HUES6 (cell line): ENCODE data around the gene NDRG2.
"Not testable (repeated sequence)": the region's sequence is repeated elsewhere in the genome, so short reads cannot be mapped to it uniquely, and the experiment has no call there.

Source experiments
- H3K27ac ChIP-seq: 2 replicates; pipeline ENCODE4 v1.7.0; 2013; ENCODE audit warnings: low read depth, mild to moderate bottlenecking, low read length, inconsistent platforms
- H3K27me3 ChIP-seq: 2 replicates; pipeline ENCODE4 v1.6.1; 2013; ENCODE audit warnings: low read length; ENCODE audit not compliant: control insufficient read depth, insufficient read depth
- H3K36me3 ChIP-seq: 2 replicates; pipeline ENCODE4 v1.6.1; 2013; ENCODE audit warnings: low read length; ENCODE audit not compliant: control insufficient read depth, insufficient read depth
- H3K4me1 ChIP-seq: 2 replicates; pipeline ENCODE4 v1.6.1; 2013; ENCODE audit warnings: low read length; ENCODE audit not compliant: control insufficient read depth, insufficient read depth
- H3K4me3 ChIP-seq: 2 replicates; pipeline ENCODE4 v1.5.1; 2013; ENCODE audit warnings: low read depth, low read length
- H3K9ac ChIP-seq: one replicate; pipeline ENCODE4 v1.6.1; 2013; ENCODE audit warnings: mild to moderate bottlenecking, low read length
- H3K9me3 ChIP-seq: 2 replicates; pipeline ENCODE4 v1.6.1; 2013; ENCODE audit warnings: low read depth, low read length; ENCODE audit not compliant: control insufficient read depth, insufficient read depth

Gene NDRG2

DNA sequence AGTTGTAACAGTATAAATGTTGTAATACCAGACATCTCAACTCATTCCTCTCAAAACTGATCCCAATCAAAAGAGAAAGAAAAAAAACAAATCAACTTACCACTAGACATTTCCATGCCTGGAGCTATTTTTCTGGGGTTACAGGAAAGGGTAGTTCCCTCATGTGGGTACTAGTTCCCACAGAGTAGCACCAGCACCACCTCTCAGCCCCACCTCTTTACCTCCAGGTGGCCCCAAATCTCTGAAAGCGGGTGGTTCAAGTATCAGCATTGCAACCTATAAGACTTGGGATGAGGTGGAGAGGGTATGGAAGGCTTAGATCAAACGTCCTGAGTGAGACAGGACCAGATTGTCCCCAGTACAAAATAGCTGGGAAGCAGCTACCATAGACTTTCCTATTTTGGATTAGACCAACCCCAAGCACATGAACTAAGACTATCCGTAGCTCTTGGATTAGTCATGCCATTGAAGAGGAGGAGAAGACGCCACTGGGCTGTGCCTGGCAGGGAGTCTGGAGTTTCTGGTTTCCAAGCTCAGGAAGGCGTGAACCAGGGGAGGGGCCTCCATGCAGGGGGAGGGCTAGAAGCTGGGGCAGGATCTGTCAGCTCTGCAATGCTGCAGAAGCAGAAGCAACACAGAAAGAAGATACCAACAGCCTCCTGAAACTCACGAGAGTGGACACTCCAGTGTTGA lies 26.0 kb downstream of the NDRG2 start, which contains the start of gene SLC39A2:
SLC39A2 (plus strand) TSS at position 620 of the 693 bp plus-strand sequence. CDS start 154 bp downstream, outside the sequence.
- Histone ChIP-seq H3K27ac (no peak within 1 kb of the TSS), H3K9ac (no peak within 1 kb of the TSS), H3K4me1 (peaks cover 22% of the 10 kb centered on the region), H3K4me3 (peak within 1 kb of the TSS; percentile 22; the same call in 1 of the 2 replicates), H3K27me3 (no peaks in the 10 kb centered on the region), H3K9me3 (no peaks in the 10 kb centered on the region), H3K36me3 (peaks cover 35% of the 10 kb centered on the region)

GRCh38 chr14:20998139-20998538 lies 26.7 kb downstream of the NDRG2 start:
- peaks cover 22% of the 10 kb centered on the region for H3K4me1 ChIP-seq
- H3K4me3 ChIP-seq, result no peak overlapping the region
- peaks cover 38% of the 10 kb centered on the region for H3K36me3 ChIP-seq
- no peak overlapping the region for H3K9ac ChIP-seq
- H3K27me3 ChIP-seq, result no peaks in the 10 kb centered on the region
- no peaks in the 10 kb centered on the region for H3K9me3 ChIP-seq
- no peak overlapping the region for H3K27ac ChIP-seq

DNA sequence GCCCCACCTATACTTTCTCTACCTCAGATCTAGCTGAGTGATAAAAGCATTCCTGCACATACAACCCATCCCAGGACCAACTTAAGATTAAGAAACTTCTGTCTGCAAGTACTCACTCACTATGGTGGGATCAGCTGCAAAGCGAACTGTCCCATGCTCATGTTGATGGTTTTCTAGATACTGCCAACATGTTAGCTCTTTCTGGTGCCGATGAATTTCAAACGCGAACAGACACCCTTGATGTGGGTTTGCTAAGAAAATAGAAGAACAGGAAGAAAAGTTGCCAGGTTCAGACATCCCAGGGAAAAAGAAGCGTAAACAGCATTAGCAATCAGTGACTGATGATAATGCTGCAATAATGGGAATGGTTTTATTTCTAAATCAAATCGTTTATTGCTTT lies 27.3 kb downstream of the NDRG2 start:
- no peak overlapping the region for H3K27ac ChIP-seq
- no peaks in the 10 kb centered on the region for H3K27me3 ChIP-seq
- H3K36me3 ChIP-seq, result peaks cover 44% of the 10 kb centered on the region
- no peak overlapping the region for H3K4me3 ChIP-seq
- peaks cover 22% of the 10 kb centered on the region for H3K4me1 ChIP-seq
- H3K9me3 ChIP-seq, result no peaks in the 10 kb centered on the region
- no peak overlapping the region for H3K9ac ChIP-seq

- peaks cover 49% of the 10 kb centered on the region for H3K36me3 ChIP-seq
- no peak overlapping the region for H3K4me3 ChIP-seq
- peaks cover 22% of the 10 kb centered on the region for H3K4me1 ChIP-seq
- H3K9me3 ChIP-seq, result no peaks in the 10 kb centered on the region
- H3K27ac ChIP-seq, result no peak overlapping the region
- no peaks in the 10 kb centered on the region for H3K27me3 ChIP-seq
- no peak overlapping the region for H3K9ac ChIP-seq
These were observed 27.7 kb downstream of the NDRG2 start for GRCh38 chr14:20997115-20997514.

GRCh38 chr14:20996521-20996920 lies 28.3 kb downstream of the NDRG2 start:
- Histone ChIP-seq H3K27me3 (no peaks in the 10 kb centered on the region), H3K4me3 (no peak overlapping the region), H3K9ac (no peak overlapping the region), H3K4me1 (peaks cover 22% of the 10 kb centered on the region), H3K9me3 (no peaks in the 10 kb centered on the region), H3K27ac (no peak overlapping the region), H3K36me3 (peaks cover 53% of the 10 kb centered on the region)

GRCh38 chr14:20989787-20990600 lies 34.9 kb downstream of the NDRG2 start, which contains the start of gene METTL17:
METTL17 (plus strand) TSS chr14:20989980; CDS start chr14:20990003, 23 bp downstream.
- Histone ChIP-seq H3K9me3 (no peaks in the 10 kb centered on the region), H3K4me1 (peaks cover 9% of the 10 kb centered on the region), H3K4me3 (peak within 1 kb of the TSS; percentile 90), H3K27ac (peak within 1 kb of the TSS; percentile 30; the same call in 1 of the 2 replicates), H3K9ac (peak within 1 kb of the TSS; percentile 87), H3K36me3 (peaks cover 30% of the 10 kb centered on the region), H3K27me3 (no peaks in the 10 kb centered on the region)

GRCh38 chr14:20989471-20989786 lies 35.4 kb downstream of the NDRG2 start:
- no peak overlapping the region for H3K27ac ChIP-seq
- no peak overlapping the region for H3K9ac ChIP-seq
- peak overlapping the region; percentile 53 for H3K4me3 ChIP-seq
- peaks cover 9% of the 10 kb centered on the region for H3K4me1 ChIP-seq
- H3K36me3 ChIP-seq, result peaks cover 24% of the 10 kb centered on the region
- H3K9me3 ChIP-seq, result no peaks in the 10 kb centered on the region
- no peaks in the 10 kb centered on the region for H3K27me3 ChIP-seq

- peaks cover 19% of the 10 kb centered on the region for H3K36me3 ChIP-seq
- peaks cover 9% of the 10 kb centered on the region for H3K4me1 ChIP-seq
- peak overlapping the region; percentile 53 for H3K4me3 ChIP-seq
- no peaks in the 10 kb centered on the region for H3K9me3 ChIP-seq
- H3K27me3 ChIP-seq, result no peaks in the 10 kb centered on the region
- no peak overlapping the region for H3K9ac ChIP-seq
- no peak overlapping the region for H3K27ac ChIP-seq
These were observed 36.0 kb downstream of the NDRG2 start for GRCh38 chr14:20988717-20989470.

GRCh38 chr14:20986811-20987210 lies 38.0 kb downstream of the NDRG2 start:
- Histone ChIP-seq H3K4me3 (no peak overlapping the region), H3K27me3 (no peaks in the 10 kb centered on the region), H3K9ac (no peak overlapping the region), H3K27ac (no peak overlapping the region), H3K9me3 (no peaks in the 10 kb centered on the region), H3K36me3 (peaks cover under 1% of the 10 kb centered on the region), H3K4me1 (peaks cover 9% of the 10 kb centered on the region)

DNA sequence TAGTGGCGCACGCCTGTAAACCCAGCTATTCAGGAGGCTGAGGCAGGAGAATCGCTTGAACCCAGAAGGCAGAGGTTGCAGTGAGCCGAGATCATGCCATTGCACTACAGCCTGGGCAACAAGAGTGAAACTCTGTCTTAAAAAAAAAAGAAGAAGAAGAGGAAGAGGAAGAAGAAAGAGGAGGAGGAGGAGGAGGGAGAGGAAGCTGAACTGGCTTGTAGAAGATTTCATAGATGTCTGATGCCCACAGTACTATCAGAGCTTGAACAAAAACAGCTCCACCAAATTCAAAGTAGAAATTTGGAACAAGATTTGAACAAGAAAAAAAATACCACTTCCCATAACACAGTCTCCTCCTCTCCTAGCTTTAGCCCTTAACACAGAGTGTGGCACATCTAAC lies 39.2 kb downstream of the NDRG2 start:
- H3K27ac ChIP-seq, H3K27me3 ChIP-seq, H3K9me3 ChIP-seq, H3K4me3 ChIP-seq, H3K4me1 ChIP-seq, H3K36me3 ChIP-seq, H3K9ac ChIP-seq: not testable (repeated sequence)
